GM12878 (cell line): ENCODE measurements around the gene RABL6. TPM values are rescaled to one million over a fixed set of nuclear protein-coding genes. Genes with fewer than 3 reads are reported as not detected.

Experiments used
- ASH2L ChIP-seq: fragments of 300-600, 200-600 bp; sonication (generic); IDR thresholded peaks from 2 replicates; pipeline ENCODE4 v1.6.1; 2017; ENCODE audit warnings: low read depth, mild to moderate bottlenecking, borderline replicate concordance
- BCL11A ChIP-seq: IDR thresholded peaks from 2 replicates; pipeline ENCODE4 v1.6.1; 2011; ENCODE audit warnings: low read depth, low read length
- CEBPB ChIP-seq, 2 experiments: fragments of 150-350 bp in 1 of 2; IDR thresholded peaks; 2 replicates each; pipeline ENCODE4 v1.6.1; 2012 to 2014; ENCODE audit warnings: low read depth in 2 of 2, low read length in 2 of 2, borderline replicate concordance in 1 of 2, inconsistent platforms in 1 of 2
- CHD4 ChIP-seq: fragments of 200-600 bp; sonication (generic); IDR thresholded peaks from 2 replicates; pipeline ENCODE4 v1.6.1; 2016; ENCODE audit warnings: mild to moderate bottlenecking
- DPF2 ChIP-seq: fragments of 450-650 bp; IDR thresholded peaks from 2 replicates; pipeline ENCODE4 v1.6.1; 2017; ENCODE audit warnings: mild to moderate bottlenecking
- ELK1 ChIP-seq: IDR thresholded peaks from 2 replicates; pipeline ENCODE4 v1.6.1; 2012; ENCODE audit warnings: low read depth, low read length, improper control_type of control experiment
- FOXM1 ChIP-seq: IDR thresholded peaks from 2 replicates; pipeline ENCODE4 v1.6.1; 2012; ENCODE audit warnings: low read depth, mild to moderate bottlenecking, inconsistent platforms, low read length, moderate library complexity
- IRF5 ChIP-seq: fragments of 450-650 bp; IDR thresholded peaks from 2 replicates; pipeline ENCODE4 v1.6.1; 2017; ENCODE audit warnings: borderline replicate concordance
- MTA2 ChIP-seq: fragments of 450-650 bp; IDR thresholded peaks from 2 replicates; pipeline ENCODE4 v1.6.1; 2016; ENCODE audit warnings: low read depth, mild to moderate bottlenecking, moderate library complexity
- MTA3 ChIP-seq: IDR thresholded peaks from 2 replicates; pipeline ENCODE4 v1.6.1; 2012; ENCODE audit warnings: low read length, inconsistent platforms, borderline replicate concordance
- NFXL1 ChIP-seq: fragments of 450-650 bp; IDR thresholded peaks from 2 replicates; pipeline ENCODE4 v1.6.1; 2017; ENCODE audit warnings: antibody characterized with exemption, mild to moderate bottlenecking, borderline replicate concordance
- NFYA ChIP-seq: IDR thresholded peaks from 2 replicates; pipeline ENCODE4 v1.6.1; 2011; ENCODE audit warnings: low read depth, mild to moderate bottlenecking, low read length, improper control_type of control experiment, borderline replicate concordance
- PAX5 ChIP-seq: IDR thresholded peaks from 2 replicates; pipeline ENCODE4 v1.6.1; 2011; ENCODE audit warnings: low read depth, low read length, borderline replicate concordance
- PKNOX1 ChIP-seq: fragments of 450-650 bp; IDR thresholded peaks from 2 replicates; pipeline ENCODE4 v1.6.1; 2016; ENCODE audit warnings: mild to moderate bottlenecking
- PRDM15 ChIP-seq: fragments of 450-650 bp; formaldehyde crosslinking; IDR thresholded peaks from 2 replicates; pipeline ENCODE4 v1.4.0; 2020; ENCODE audit warnings: mild to moderate bottlenecking, moderate library complexity
- SIN3A ChIP-seq: IDR thresholded peaks from 2 replicates; pipeline ENCODE4 v1.6.1; 2012; ENCODE audit warnings: low read depth, low read length, improper control_type of control experiment
- SPI1 ChIP-seq: IDR thresholded peaks from 2 replicates; pipeline ENCODE4 v1.6.1; 2011; ENCODE audit warnings: low read depth, mild to moderate bottlenecking, low read length, moderate library complexity, borderline replicate concordance; ENCODE audit not compliant: insufficient read depth
- ZBTB40 ChIP-seq: fragments of 450-650 bp; IDR thresholded peaks from 2 replicates; pipeline ENCODE4 v1.6.1; 2016; ENCODE audit warnings: mild to moderate bottlenecking, moderate library complexity, borderline replicate concordance
- ZNF274 ChIP-seq: IDR thresholded peaks from one replicate; pipeline ENCODE4 v1.8.0; 2011; ENCODE audit not compliant: insufficient read length, insufficient read depth
- polyA plus RNA-seq, 11 experiments: library from polyadenylated mRNA; depleted of rRNA in 4 of 11; unstranded in 6 of 11; stranded (reverse) in 5 of 11; fragments of >200 nt; fragmentation: Nextera tagmentation in 4 of 11; fragmentation: Illumina TruSeq in 1 of 11; extraction: Ambion mirVana in 4 of 11; extraction: Trizol in 1 of 11; gene quantifications; 1 replicate in 1 of 11; 2 replicates in 10 of 11; pipeline versions ENCODE4 v1.2.1 to v1.2.3, GENCODE V29; 2011 to 2016; ENCODE audit warnings: inconsistent platforms in 2 of 11, missing spikeins in 2 of 11, low read depth in 1 of 11
- total RNA-seq, 4 experiments: library from RNA; depleted of rRNA in 3 of 4; stranded (reverse); fragments of >200 nt in 3 of 4; fragmentation: Illumina TruSeq in 1 of 4; extraction: Trizol in 1 of 4; gene quantifications; 2 replicates each; pipeline versions ENCODE4 v1.2.1 to v1.2.3, GENCODE V29; 2013 to 2021

RABL6 gene
- total and polyA plus RNA-seq, 10 of the 15 experiments (the other 5 are each of a cell fraction or from before 2014, with no cell fraction given) = 1.4 to 134 (median 42.7) TPM

GRCh38 chr9:136885950-136886578 lies 78.3 kb downstream of the RABL6 start, which contains the start of gene TRAF2 (continued):
- no peak for TF ChIP-seq CEBPB (IDR thresholded peaks at IDR 0.05; ENCODE audit: borderline replicate concordance in 1 of 2, low read depth in 2 of 2, low read length in 2 of 2)
- TF ChIP-seq MTA2 = no peak
- TF ChIP-seq ZNF274 = no peak
- no peak for TF ChIP-seq ELK1
- no peak for TF ChIP-seq SPI1
- TF ChIP-seq MTA3 = no peak
- peak; percentile 100 for TF ChIP-seq PKNOX1
- no peak for TF ChIP-seq IRF5
- 0 out of 2 replicates have a peak, but pooled peaks have one; percentile 56 for TF ChIP-seq PAX5
- no peak; the same call in 1 of the 2 replicates for TF ChIP-seq ZBTB40
- peak; percentile 24; the same call in 1 of the 2 replicates for TF ChIP-seq NFXL1
- no peak for TF ChIP-seq FOXM1
- TF ChIP-seq ASH2L = no peak
- no peak for TF ChIP-seq PRDM15 (CRISPR knock-in tag)
- peak; percentile 98 for TF ChIP-seq NFYA
- peak; percentile 100 for TF ChIP-seq DPF2
- no peak for TF ChIP-seq BCL11A
- no peak for TF ChIP-seq CHD4
- peak; percentile 39; the same call in 1 of the 2 replicates for TF ChIP-seq SIN3A
